AG04449 (cell line): ENCODE results near the gene EGR2.

Experiments used
- CTCF ChIA-PET: fragments of 350-600 bp; formaldehyde crosslinking; extraction: SDS; loops from one replicate; lab custom pipeline; 2021; ENCODE audit warnings: antibody characterized with exemption; lab: Yijun Ruan, JAX
- POLR2A ChIA-PET: fragments of 400-600, 350-600 bp; formaldehyde crosslinking; extraction: SDS; loops from one replicate; lab custom pipeline; 2020; ENCODE audit warnings: antibody characterized with exemption, inconsistent platforms; lab: Yijun Ruan, JAX
- DNase-seq: peaks from one replicate; pipeline ENCODE4 v3.0.0-alpha.2; 2010; ENCODE audit warnings: low read depth, low spot score
- H3K4me3 ChIP-seq: 2 replicates; pipeline ENCODE4 v1.5.1; 2011; ENCODE audit warnings: low read depth, mild to moderate bottlenecking, control low read depth, low read length
- TF ChIP-seq, protein P1 (sequence below): IDR thresholded peaks from one replicate; pipeline ENCODE4 v1.5.1; 2011; ENCODE audit warnings: mild to moderate bottlenecking, moderate library complexity, low read length, control low read depth, inconsistent platforms; ENCODE audit not compliant: insufficient read depth; ENCODE audit errors: missing control alignments

EGR2 gene

DNA sequence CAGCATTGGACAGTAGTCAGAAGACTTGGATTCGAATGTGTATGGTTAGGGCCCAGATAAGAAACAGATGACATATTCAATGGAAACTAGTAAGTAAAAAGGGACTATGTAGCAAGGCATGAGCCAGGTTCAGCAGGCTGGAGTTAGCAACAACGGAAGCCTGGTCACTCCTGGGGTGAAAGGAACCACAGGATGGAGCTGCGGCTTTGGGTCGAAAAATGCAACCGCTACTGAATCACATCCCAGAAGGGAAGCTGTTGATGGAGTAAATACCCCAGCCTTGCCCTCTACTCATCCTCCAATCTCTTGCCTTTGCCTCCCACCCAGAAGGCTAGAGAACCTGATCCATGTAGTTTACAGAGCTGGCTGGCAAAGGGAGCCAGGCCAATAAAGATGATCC lies 37.5 kb upstream of the EGR2 start:
- no peak for DNase-seq
- TF ChIP-seq, protein P1, sequence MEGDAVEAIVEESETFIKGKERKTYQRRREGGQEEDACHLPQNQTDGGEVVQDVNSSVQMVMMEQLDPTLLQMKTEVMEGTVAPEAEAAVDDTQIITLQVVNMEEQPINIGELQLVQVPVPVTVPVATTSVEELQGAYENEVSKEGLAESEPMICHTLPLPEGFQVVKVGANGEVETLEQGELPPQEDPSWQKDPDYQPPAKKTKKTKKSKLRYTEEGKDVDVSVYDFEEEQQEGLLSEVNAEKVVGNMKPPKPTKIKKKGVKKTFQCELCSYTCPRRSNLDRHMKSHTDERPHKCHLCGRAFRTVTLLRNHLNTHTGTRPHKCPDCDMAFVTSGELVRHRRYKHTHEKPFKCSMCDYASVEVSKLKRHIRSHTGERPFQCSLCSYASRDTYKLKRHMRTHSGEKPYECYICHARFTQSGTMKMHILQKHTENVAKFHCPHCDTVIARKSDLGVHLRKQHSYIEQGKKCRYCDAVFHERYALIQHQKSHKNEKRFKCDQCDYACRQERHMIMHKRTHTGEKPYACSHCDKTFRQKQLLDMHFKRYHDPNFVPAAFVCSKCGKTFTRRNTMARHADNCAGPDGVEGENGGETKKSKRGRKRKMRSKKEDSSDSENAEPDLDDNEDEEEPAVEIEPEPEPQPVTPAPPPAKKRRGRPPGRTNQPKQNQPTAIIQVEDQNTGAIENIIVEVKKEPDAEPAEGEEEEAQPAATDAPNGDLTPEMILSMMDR = no peak
- ChIA-PET POLR2A (no interaction called here), CTCF (interaction anchor here (1.6 kb wide), 1 partner anchor 304 kb away, joined by 4 read pairs; no protein-coding TSS in a partner anchor)
- no peak overlapping the region for H3K4me3 ChIP-seq

DNA sequence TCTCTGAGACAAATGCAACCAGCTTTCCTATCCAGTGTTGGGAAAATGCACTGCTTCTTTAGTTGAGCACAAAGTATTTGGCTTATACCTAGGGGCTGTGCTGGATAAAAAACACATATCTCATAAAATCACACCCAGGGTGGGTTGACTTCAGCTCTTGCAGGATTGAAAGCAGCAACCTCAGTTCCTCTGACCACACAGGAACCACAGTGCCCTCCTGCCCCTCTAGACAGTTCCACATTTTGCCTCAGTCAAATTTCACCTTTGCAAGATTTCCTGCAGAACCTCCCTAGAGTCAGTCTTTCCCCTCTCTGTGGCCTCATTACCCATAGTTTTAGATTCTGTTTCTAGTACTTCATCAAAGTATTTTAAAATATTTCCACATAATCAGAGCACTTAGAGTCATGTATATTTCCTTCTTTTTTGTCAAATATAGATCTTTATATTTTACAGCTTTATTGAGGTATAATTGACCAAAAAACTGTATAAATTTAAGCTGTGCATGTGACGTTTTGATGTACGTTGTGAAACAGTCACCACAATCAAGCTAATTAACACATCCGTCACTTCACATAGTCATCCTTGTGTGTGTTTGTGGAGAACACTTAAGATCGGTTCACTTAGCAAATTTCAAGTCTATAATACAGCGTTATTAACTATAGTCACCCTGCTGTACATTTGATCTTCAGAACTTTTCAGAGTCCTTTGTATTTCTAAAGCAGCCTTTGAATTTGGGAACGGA lies 37.0 kb upstream of the EGR2 start:
- ChIA-PET CTCF (no interaction called here), POLR2A (no interaction called here)
- DNase-seq = no peak
- TF ChIP-seq, protein P1 = no peak
- no peak overlapping the region for H3K4me3 ChIP-seq

DNA sequence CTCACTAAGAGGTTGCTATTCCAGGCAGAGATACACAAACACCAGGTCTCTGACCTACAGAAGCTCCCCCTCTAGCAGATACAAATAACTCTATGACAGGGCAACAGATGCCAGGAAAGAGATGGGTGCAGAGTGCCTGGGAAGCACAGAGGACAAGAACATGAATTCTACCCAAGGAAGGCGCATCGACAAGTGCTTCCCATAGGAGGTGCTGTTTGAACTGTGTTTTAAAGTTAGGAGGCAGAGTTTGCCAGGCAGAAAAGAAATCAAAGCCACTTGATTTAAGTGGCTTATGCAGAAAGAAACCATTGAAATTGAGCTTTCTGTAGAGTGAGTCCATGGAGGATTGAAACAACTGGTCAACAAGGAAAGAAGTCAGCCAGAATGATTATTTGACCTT lies 35.3 kb upstream of the EGR2 start:
- no peak for DNase-seq
- ChIA-PET CTCF (interaction anchor here (0.6 to 0.7 kb wide), 2 partner anchors 14 to 139 kb away, joined by 3 read pairs; no protein-coding TSS in a partner anchor), POLR2A (no interaction called here)

DNA sequence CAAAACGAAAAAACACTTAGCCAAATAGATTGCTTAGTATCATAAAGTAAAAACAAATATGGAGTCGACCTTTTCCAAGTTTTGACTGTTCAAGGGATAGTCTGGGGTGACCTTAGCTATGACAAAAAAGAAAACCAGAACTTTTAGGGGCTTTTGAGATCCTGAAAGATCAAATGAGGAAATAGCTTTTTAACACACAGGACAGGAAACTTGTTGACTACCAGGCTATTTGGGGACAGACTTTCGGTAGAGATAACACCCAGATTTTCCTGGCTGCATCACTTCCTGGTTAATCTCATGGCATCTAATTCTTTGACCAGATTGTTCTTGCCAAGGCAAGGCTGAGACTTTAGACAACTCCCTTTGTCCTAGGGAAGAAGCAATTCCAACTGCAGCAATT lies 34.5 kb upstream of the EGR2 start:
- TF ChIP-seq, protein P1 = no peak
- H3K4me3 ChIP-seq = no peak overlapping the region
- no peak for DNase-seq
- CTCF ChIA-PET = no interaction called here
- POLR2A ChIA-PET = no interaction called here

More for the DNA sequence above, 35.3 kb upstream of the EGR2 start:
- TF ChIP-seq, protein P1 = no peak
- no peak overlapping the region for H3K4me3 ChIP-seq

DNA sequence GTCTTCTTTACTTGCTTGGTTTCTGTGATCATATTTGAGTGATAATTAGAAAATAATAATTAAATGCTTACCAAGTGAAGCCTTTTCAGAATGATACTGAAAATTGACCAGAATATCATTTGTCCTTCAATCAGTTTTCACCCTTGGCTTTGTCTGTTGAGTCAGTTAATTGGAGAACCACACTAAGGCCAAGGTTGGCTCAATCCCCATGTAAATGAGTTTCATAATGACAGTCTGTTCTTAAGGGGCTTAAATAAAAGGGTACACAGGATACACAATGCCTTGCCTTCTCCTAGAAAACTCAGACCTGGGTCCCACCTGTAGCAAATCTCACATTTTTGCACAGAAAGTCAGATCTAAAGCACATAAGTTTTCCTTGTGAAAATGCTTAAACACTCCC lies 31.3 kb upstream of the EGR2 start:
- no peak overlapping the region for H3K4me3 ChIP-seq
- ChIA-PET CTCF (no interaction called here), POLR2A (no interaction called here)
- DNase-seq = no peak
- TF ChIP-seq, protein P1 = no peak

DNA sequence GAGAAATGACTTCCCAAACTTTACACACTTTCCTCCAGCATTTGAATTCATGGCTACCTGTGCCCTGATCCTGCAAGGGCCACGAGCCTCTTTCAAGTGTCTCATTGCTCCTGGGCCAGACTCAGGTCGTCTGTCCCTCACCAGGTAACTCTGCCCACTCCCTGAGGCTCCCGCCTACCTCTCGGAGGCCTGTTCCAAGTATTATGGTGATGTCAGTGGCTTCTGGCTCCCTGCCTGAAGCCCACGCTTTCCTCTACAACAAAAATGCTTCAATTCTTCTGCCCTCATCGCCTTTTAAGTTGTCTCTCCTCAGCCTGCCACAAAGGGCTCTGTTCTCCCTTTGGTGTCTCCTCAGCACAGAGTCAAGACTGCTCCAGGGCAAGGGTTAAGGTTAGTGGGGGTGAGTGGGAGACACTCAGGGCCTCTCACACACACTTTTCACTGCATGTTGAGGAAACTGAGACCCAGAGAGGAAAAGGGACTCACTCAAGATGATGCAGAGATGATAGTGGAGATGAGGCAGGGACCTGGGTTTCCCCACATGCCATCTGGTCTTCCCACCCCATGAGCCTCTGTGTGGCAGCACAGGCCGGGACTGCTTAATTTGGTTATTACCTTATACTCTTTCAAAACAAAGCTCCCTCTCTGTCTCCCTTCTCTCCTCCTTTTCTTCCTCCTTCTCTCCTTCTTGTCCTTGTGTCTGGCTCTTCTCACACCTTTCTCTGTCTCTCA lies 28.3 kb upstream of the EGR2 start:
- H3K4me3 ChIP-seq = no peak overlapping the region
- no peak for DNase-seq
- TF ChIP-seq, protein P1 = no peak
- CTCF ChIA-PET = no interaction called here
- POLR2A ChIA-PET = no interaction called here
